Measurements from ENCODE around the gene SMARCD2.

SMARCD2 gene

DNA sequence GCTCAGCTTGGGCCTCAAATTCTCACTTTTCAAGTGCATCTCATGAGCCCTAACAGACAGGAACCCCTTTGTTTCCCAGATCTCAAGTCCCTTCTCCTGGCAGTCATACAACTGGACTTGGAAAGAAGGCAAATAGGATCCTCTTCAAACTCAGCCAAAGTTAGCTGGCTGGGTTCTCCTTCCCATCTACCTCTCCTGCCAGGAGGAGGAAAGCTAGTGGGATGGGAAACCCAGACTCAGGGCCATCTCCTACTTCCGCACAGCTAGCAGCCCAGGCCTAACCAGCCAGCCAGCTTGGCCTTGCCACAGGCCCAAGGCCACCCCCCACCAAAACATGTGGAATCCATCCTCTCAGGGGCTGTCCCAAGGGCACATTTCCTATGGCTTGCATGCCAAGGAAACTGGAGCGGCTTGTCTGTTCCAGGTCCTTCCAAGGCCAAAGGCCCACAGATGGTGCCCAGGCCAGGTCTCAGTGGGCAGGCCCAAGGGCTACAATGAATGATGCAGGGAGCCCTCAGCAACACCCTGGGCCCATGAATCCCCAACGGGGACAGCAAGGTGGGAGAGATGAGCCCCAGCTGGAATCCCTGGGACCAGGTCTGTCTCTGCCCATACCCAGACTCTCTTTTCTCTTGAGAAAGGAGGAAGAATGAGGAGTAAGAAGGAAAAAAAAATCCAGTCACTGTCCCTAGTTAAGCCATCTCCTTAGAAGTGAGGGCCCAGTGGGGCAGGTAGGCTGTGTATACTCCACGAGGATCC lies 1.7 kb downstream of the SMARCD2 start:
- no peak overlapping the region for H4K8ac ChIP-seq (ENCODE audit: low read depth, low read length)

GRCh38 chr17:63838631-63839171 lies 3.8 kb downstream of the SMARCD2 start:
- H4K12ac ChIP-seq (ENCODE audit: low read depth, low read length), result no peak overlapping the region
- WGBS (ENCODE audit: extremely low coverage, insufficient coverage, insufficient read length), result no CpG with 5 or more reads among the region's 7 CpGs

More for the DNA sequence above, 1.7 kb downstream of the SMARCD2 start:
- Histone ChIP-seq H3K9me3 (ENCODE audit: insufficient read depth, low read depth, low read length) (peaks cover 4% of the 10 kb centered on the region), H3K36me3 (ENCODE audit: control insufficient read depth in 1 of 2, insufficient read depth in 2 of 2, low read length in 2 of 2) (peaks cover 9 to 14% of the 10 kb centered on the region in 2 experiments), H4K12ac (ENCODE audit: low read depth, low read length) (no peak overlapping the region), H3K9ac (ENCODE audit: low read length) (peak overlapping the region; percentile 24), H4K91ac (ENCODE audit: low read depth, low read length) (no peak overlapping the region), H2AK5ac (ENCODE audit: low read length) (no peak overlapping the region), H3K79me1 (ENCODE audit: low read length) (peaks cover 11% of the 10 kb centered on the region), H3K27me3 (ENCODE audit: insufficient read depth, low read length) (no peaks in the 10 kb centered on the region), H3K23ac (ENCODE audit: low read length) (no peak overlapping the region), H3K4me2 (ENCODE audit: low read length) (peak overlapping the region; percentile 83), H3K14ac (ENCODE audit: low read length) (no peak overlapping the region), H3K18ac (ENCODE audit: low read length) (no peak overlapping the region), H3K4me3 (ENCODE audit: low read depth, low read length) (no peak overlapping the region), H3K27ac (ENCODE audit: low read depth, low read length) (no peak overlapping the region), H3K4ac (ENCODE audit: low read depth, low read length) (peak overlapping the region; percentile 23), H3K79me2 (ENCODE audit: control insufficient read depth, insufficient read depth, low read length, poor library complexity) (peaks cover 30% of the 10 kb centered on the region), H2AFZ (ENCODE audit: insufficient read depth, low read length, poor library complexity) (no peak overlapping the region), H2BK12ac (ENCODE audit: low read length) (no peak overlapping the region), H2BK120ac (ENCODE audit: insufficient read depth, low read length, poor library complexity) (no peak overlapping the region), H2BK5ac (ENCODE audit: low read depth, low read length, poor library complexity) (no peak overlapping the region), H3K4me1 (ENCODE audit: control insufficient read depth in 1 of 2, insufficient read depth in 2 of 2, low read length in 2 of 2) (peaks cover 25 to 29% of the 10 kb centered on the region in 2 experiments)
- no peak for DNase-seq
- WGBS (ENCODE audit: extremely low coverage, insufficient coverage, insufficient read length), result no CpG with 5 or more reads among the region's 4 CpGs

DNA sequence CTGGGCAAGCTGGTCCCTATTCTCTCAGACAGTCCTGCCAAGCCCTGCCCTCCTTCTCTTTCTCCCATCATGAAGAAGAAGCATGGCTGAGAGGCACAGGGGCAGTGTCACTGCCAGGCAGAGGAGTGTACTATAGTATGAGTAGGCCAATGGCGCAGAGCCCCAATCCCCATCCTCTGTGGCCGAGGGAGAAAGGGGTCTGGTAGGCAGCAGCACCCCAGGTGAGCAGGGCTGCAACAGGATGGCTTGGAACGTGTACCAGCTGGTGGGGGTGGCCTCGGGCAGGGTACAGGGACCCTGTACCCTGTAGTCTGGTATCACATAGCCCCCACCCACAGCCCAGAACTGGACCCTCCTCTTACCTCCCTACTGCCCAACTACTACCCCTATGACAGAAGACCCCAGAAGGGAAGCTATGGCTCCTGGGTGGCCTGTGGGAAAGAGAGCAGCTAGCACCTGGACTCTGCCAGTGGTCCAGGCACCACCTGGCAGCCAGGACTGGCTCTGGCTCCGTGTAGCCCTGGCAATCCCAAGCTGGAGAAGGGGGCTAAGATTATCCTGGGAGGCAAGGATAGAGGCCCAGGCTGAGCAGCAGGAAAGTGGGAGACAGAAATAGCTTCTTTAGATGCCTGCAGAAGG lies 4.4 kb downstream of the SMARCD2 start:
- Histone ChIP-seq H3K36me3 (ENCODE audit: control insufficient read depth in 1 of 2, insufficient read depth in 2 of 2, low read length in 2 of 2) (peaks cover 31 to 35% of the 10 kb centered on the region in 2 experiments), H3K4me2 (ENCODE audit: low read length) (peak overlapping the region; percentile 31), H4K8ac (ENCODE audit: low read depth, low read length) (no peak overlapping the region), H3K4me3 (ENCODE audit: low read depth, low read length) (no peak overlapping the region), H3K27ac (ENCODE audit: low read depth, low read length) (no peak overlapping the region), H2BK5ac (ENCODE audit: low read depth, low read length, poor library complexity) (no peak overlapping the region), H3K9ac (ENCODE audit: low read length) (no peak overlapping the region), H3K79me2 (ENCODE audit: control insufficient read depth, insufficient read depth, low read length, poor library complexity) (peaks cover 30% of the 10 kb centered on the region), H3K23ac (ENCODE audit: low read length) (no peak overlapping the region), H3K4me1 (ENCODE audit: control insufficient read depth in 1 of 2, insufficient read depth in 2 of 2, low read length in 2 of 2) (peaks cover 27 to 39% of the 10 kb centered on the region in 2 experiments), H3K18ac (ENCODE audit: low read length) (peak overlapping the region; percentile 8), H3K27me3 (ENCODE audit: insufficient read depth, low read length) (no peaks in the 10 kb centered on the region), H3K9me3 (ENCODE audit: insufficient read depth, low read depth, low read length) (peaks cover 4% of the 10 kb centered on the region), H4K91ac (ENCODE audit: low read depth, low read length) (no peak overlapping the region), H3K79me1 (ENCODE audit: low read length) (peaks cover 10% of the 10 kb centered on the region), H2BK120ac (ENCODE audit: insufficient read depth, low read length, poor library complexity) (no peak overlapping the region), H2BK12ac (ENCODE audit: low read length) (peak overlapping the region; percentile 31), H3K4ac (ENCODE audit: low read depth, low read length) (peak overlapping the region; percentile 73), H2AFZ (ENCODE audit: insufficient read depth, low read length, poor library complexity) (no peak overlapping the region), H3K14ac (ENCODE audit: low read length) (no peak overlapping the region), H4K12ac (ENCODE audit: low read depth, low read length) (no peak overlapping the region), H2AK5ac (ENCODE audit: low read length) (no peak overlapping the region)
- WGBS (ENCODE audit: extremely low coverage, insufficient coverage, insufficient read length), result no CpG with 5 or more reads among the region's 5 CpGs
- DNase-seq, result no peak

More at GRCh38 chr17:63838631-63839171, 3.8 kb downstream of the SMARCD2 start:
- Histone ChIP-seq H3K36me3 (ENCODE audit: control insufficient read depth in 1 of 2, insufficient read depth in 2 of 2, low read length in 2 of 2) (peaks cover 24 to 28% of the 10 kb centered on the region in 2 experiments), H3K27me3 (ENCODE audit: insufficient read depth, low read length) (no peaks in the 10 kb centered on the region), H3K79me2 (ENCODE audit: control insufficient read depth, insufficient read depth, low read length, poor library complexity) (peaks cover 30% of the 10 kb centered on the region), H2BK12ac (ENCODE audit: low read length) (no peak overlapping the region), H3K23ac (ENCODE audit: low read length) (no peak overlapping the region), H2AK5ac (ENCODE audit: low read length) (no peak overlapping the region), H3K27ac (ENCODE audit: low read depth, low read length) (no peak overlapping the region), H3K18ac (ENCODE audit: low read length) (no peak overlapping the region), H3K4ac (ENCODE audit: low read depth, low read length) (peak overlapping the region; percentile 73), H2BK120ac (ENCODE audit: insufficient read depth, low read length, poor library complexity) (no peak overlapping the region), H2AFZ (ENCODE audit: insufficient read depth, low read length, poor library complexity) (no peak overlapping the region), H2BK5ac (ENCODE audit: low read depth, low read length, poor library complexity) (no peak overlapping the region), H3K14ac (ENCODE audit: low read length) (no peak overlapping the region), H4K91ac (ENCODE audit: low read depth, low read length) (no peak overlapping the region), H3K4me2 (ENCODE audit: low read length) (peak overlapping the region; percentile 31), H3K79me1 (ENCODE audit: low read length) (peaks cover 11% of the 10 kb centered on the region), H3K9me3 (ENCODE audit: insufficient read depth, low read depth, low read length) (peaks cover 4% of the 10 kb centered on the region), H3K4me1 (ENCODE audit: control insufficient read depth in 1 of 2, insufficient read depth in 2 of 2, low read length in 2 of 2) (peaks cover 27 to 40% of the 10 kb centered on the region in 2 experiments), H4K8ac (ENCODE audit: low read depth, low read length) (no peak overlapping the region), H3K9ac (ENCODE audit: low read length) (no peak overlapping the region), H3K4me3 (ENCODE audit: low read depth, low read length) (no peak overlapping the region)
- peak; percentile 87 for DNase-seq

DNA sequence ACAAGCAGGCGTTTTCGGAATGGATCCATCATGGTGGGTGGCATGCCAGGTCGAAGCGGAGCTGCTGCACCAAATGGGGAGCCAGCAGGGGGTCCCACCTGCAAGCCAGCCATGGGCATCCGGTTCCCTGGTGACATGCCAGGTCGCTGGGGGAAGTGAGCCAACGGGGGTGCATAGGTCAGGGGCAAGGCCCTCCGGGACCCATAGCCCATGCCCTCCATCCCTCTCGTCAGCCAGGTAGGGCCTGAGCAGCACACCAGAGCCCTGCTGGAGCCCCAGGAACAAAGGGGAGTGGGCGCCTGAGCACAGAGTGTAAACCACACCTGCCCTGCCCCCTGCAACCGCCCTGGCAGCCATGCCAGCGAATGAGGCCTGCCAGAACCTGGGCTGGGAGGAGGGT lies 5.0 kb downstream of the SMARCD2 start:
- no peak overlapping the region for H2BK5ac ChIP-seq (ENCODE audit: low read depth, low read length, poor library complexity)
- no peak for DNase-seq
- no peak overlapping the region for H3K27ac ChIP-seq (ENCODE audit: low read depth, low read length)
- no peak overlapping the region for H3K23ac ChIP-seq (ENCODE audit: low read length)
- no peaks in the 10 kb centered on the region for H3K27me3 ChIP-seq (ENCODE audit: insufficient read depth, low read length)
- H3K36me3 ChIP-seq (ENCODE audit: control insufficient read depth in 1 of 2, insufficient read depth in 2 of 2, low read length in 2 of 2), result peaks cover 37 to 41% of the 10 kb centered on the region in 2 experiments
- H3K4me3 ChIP-seq (ENCODE audit: low read depth, low read length), result no peak overlapping the region
- H3K79me1 ChIP-seq (ENCODE audit: low read length), result peaks cover 7% of the 10 kb centered on the region
- no peak overlapping the region for H4K12ac ChIP-seq (ENCODE audit: low read depth, low read length)
- no peak overlapping the region for H3K4me2 ChIP-seq (ENCODE audit: low read length)
- no peak overlapping the region for H2BK120ac ChIP-seq (ENCODE audit: insufficient read depth, low read length, poor library complexity)
- H3K14ac ChIP-seq (ENCODE audit: low read length), result no peak overlapping the region
- H3K9me3 ChIP-seq (ENCODE audit: insufficient read depth, low read depth, low read length), result peaks cover 4% of the 10 kb centered on the region
- no peak overlapping the region for H4K8ac ChIP-seq (ENCODE audit: low read depth, low read length)
- H3K79me2 ChIP-seq (ENCODE audit: control insufficient read depth, insufficient read depth, low read length, poor library complexity), result peaks cover 29% of the 10 kb centered on the region
- H3K18ac ChIP-seq (ENCODE audit: low read length), result no peak overlapping the region
- no peak overlapping the region for H4K91ac ChIP-seq (ENCODE audit: low read depth, low read length)
- H2BK12ac ChIP-seq (ENCODE audit: low read length), result no peak overlapping the region
- WGBS (ENCODE audit: extremely low coverage, insufficient coverage, insufficient read length), result no CpG with 5 or more reads among the region's 12 CpGs
- no peak overlapping the region for H2AFZ ChIP-seq (ENCODE audit: insufficient read depth, low read length, poor library complexity)
- peak overlapping the region; percentile 73 for H3K4ac ChIP-seq (ENCODE audit: low read depth, low read length)
- peak overlapping the region; percentile 0 for H2AK5ac ChIP-seq (ENCODE audit: low read length)
- H3K9ac ChIP-seq (ENCODE audit: low read length), result no peak overlapping the region
- H3K4me1 ChIP-seq (ENCODE audit: control insufficient read depth in 1 of 2, insufficient read depth in 2 of 2, low read length in 2 of 2), result peaks cover 27 to 39% of the 10 kb centered on the region in 2 experiments
